GM21576 (cell line): ENCODE data around the gene LMNA.
"Not testable (repeated sequence)": the region's sequence is repeated elsewhere in the genome, so short reads cannot be mapped to it uniquely, and the experiment has no call there.

Experiments used
- ATAC-seq: cut with Tn5 transposase; IDR thresholded peaks from one replicate; pipeline ENCODE4 v1.9.1; 2021; ENCODE audit warnings: mild to moderate bottlenecking, moderate library complexity; ENCODE audit not compliant: unreplicated experiment

The LMNA gene

GRCh38 chr1:156120318-156120717 is 5.8 kb downstream of the LMNA start:
- ATAC-seq = no peak

- not testable (repeated sequence) for ATAC-seq
These were observed 6.5 kb downstream of the LMNA start for GRCh38 chr1:156121005-156121404.

GRCh38 chr1:156121457-156121856 is 6.9 kb downstream of the LMNA start:
- no peak for ATAC-seq

- no peak for ATAC-seq
These were observed 7.6 kb downstream of the LMNA start for GRCh38 chr1:156122086-156122485.

GRCh38 chr1:156122519-156123355 is 8.2 kb downstream of the LMNA start:
- ATAC-seq = no peak

GRCh38 chr1:156123356-156124196 is 9.1 kb downstream of the LMNA start:
- ATAC-seq = no peak

- ATAC-seq = no peak
These were observed 10.3 kb downstream of the LMNA start for GRCh38 chr1:156124557-156125483.

- not testable (repeated sequence) for ATAC-seq
These were observed 11.0 kb downstream of the LMNA start for GRCh38 chr1:156125544-156125943.

GRCh38 chr1:156126043-156126629 is 11.6 kb downstream of the LMNA start:
- ATAC-seq = no peak

GRCh38 chr1:156126630-156127534 is 12.4 kb downstream of the LMNA start:
- peak; percentile 49 for ATAC-seq

- no peak for ATAC-seq
These were observed 13.8 kb downstream of the LMNA start for GRCh38 chr1:156128308-156128653.

- ATAC-seq = no peak
These were observed 14.4 kb downstream of the LMNA start for GRCh38 chr1:156128654-156129597.

GRCh38 chr1:156129687-156130577 is 15.4 kb downstream of the LMNA start:
- no peak for ATAC-seq

GRCh38 chr1:156130578-156130942 is 16.0 kb downstream of the LMNA start:
- ATAC-seq = no peak

- no peak for ATAC-seq
These were observed 20.4 kb downstream of the LMNA start for GRCh38 chr1:156134716-156135435.

GRCh38 chr1:156135930-156136871 is 21.7 kb downstream of the LMNA start:
- ATAC-seq = no peak
